Hindlimb muscle (tissue), 1 donor: ENCODE measurements around the gene TYRO3. TPM values are rescaled to one million over a fixed set of nuclear protein-coding genes. Genes with fewer than 3 reads are reported as not detected.

Experiments used
- DNase-seq: peaks from one replicate; pipeline ENCODE4 v3.0.0-alpha.2; 2013
- polyA plus RNA-seq: library from polyadenylated mRNA; unstranded; fragments of 120-200 nt; gene quantifications from one replicate; pipeline ENCODE4 v1.2.1, GENCODE V29; 2013; ENCODE audit not compliant: insufficient read length

TYRO3 gene
- polyA plus RNA-seq, 1 donor, result 18.5 TPM

GRCh38 chr15:41606997-41607396 is 48.0 kb downstream of the TYRO3 start:
- peak; percentile 38 for DNase-seq

- DNase-seq, result no peak
Observed at GRCh38 chr15:41609123-41609522, 50.1 kb downstream of the TYRO3 start.

GRCh38 chr15:41610048-41610447 is 51.0 kb downstream of the TYRO3 start:
- no peak for DNase-seq

- no peak for DNase-seq
Observed at GRCh38 chr15:41620536-41621199, 61.7 kb downstream of the TYRO3 start.

- peak; percentile 91 for DNase-seq
Observed at GRCh38 chr15:41621200-41622193, 62.5 kb downstream of the TYRO3 start.

- no peak for DNase-seq
Observed at GRCh38 chr15:41622901-41623300, 63.9 kb downstream of the TYRO3 start.

GRCh38 chr15:41627203-41627602 is 68.2 kb downstream of the TYRO3 start:
- no peak for DNase-seq

GRCh38 chr15:41629463-41629862 is 70.5 kb downstream of the TYRO3 start:
- no peak for DNase-seq

- no peak for DNase-seq
Observed at GRCh38 chr15:41629883-41630282, 70.9 kb downstream of the TYRO3 start.

GRCh38 chr15:41630616-41631217 is 71.7 kb downstream of the TYRO3 start:
- no peak for DNase-seq

- no peak for DNase-seq
Observed at GRCh38 chr15:41631880-41632470, 73.0 kb downstream of the TYRO3 start.

Other genes with a start within 250 kb of the TYRO3 start
- gene OIP5, start 226.6 kb upstream of the TYRO3 start, polyA plus RNA-seq, result 3.4 TPM
- gene NUSAP1, start 226.3 kb upstream of the TYRO3 start, polyA plus RNA-seq, result 30.4 TPM
- 19.9 TPM for gene NDUFAF1, start 156.7 kb upstream of the TYRO3 start, polyA plus RNA-seq
- gene RTF1, start 142.1 kb upstream of the TYRO3 start, polyA plus RNA-seq, result 46.6 TPM
- 0.90 TPM for gene ITPKA, start 65.3 kb upstream of the TYRO3 start, polyA plus RNA-seq
- 22.8 TPM for gene LTK, start 45.4 kb upstream of the TYRO3 start, polyA plus RNA-seq
- gene RPAP1, start 15.0 kb upstream of the TYRO3 start, polyA plus RNA-seq, result 23.8 TPM
- gene MGA, start 101.2 kb downstream of the TYRO3 start, polyA plus RNA-seq, result 22.0 TPM
- 13.1 TPM for gene MAPKBP1, start 215.3 kb downstream of the TYRO3 start, polyA plus RNA-seq